Ishikawa (cell line): ENCODE measurements around the gene THYN1.

Experiments used
- CEBPB ChIP-seq: IDR thresholded peaks from 2 replicates; pipeline ENCODE4 v1.6.1; 2012
- CREB1 ChIP-seq: IDR thresholded peaks from 2 replicates; pipeline ENCODE4 v1.6.1; 2012; ENCODE audit warnings: low read depth
- EGR1 ChIP-seq: IDR thresholded peaks from 2 replicates; pipeline ENCODE4 v1.6.1; 2012
- EP300 ChIP-seq: IDR thresholded peaks from 2 replicates; pipeline ENCODE4 v1.6.1; 2012; ENCODE audit warnings: borderline replicate concordance
- FOXM1 ChIP-seq: IDR thresholded peaks from 2 replicates; pipeline ENCODE4 v1.6.1; 2012; ENCODE audit warnings: low read depth, borderline replicate concordance
- NFIC ChIP-seq: IDR thresholded peaks from 2 replicates; pipeline ENCODE4 v1.6.1; 2012
- RAD21 ChIP-seq: IDR thresholded peaks from 2 replicates; pipeline ENCODE4 v1.6.1; 2012; ENCODE audit warnings: low read depth
- TAF1 ChIP-seq: IDR thresholded peaks from 2 replicates; pipeline ENCODE4 v1.6.1; 2012; ENCODE audit warnings: low read depth, mild to moderate bottlenecking
- TCF12 ChIP-seq: IDR thresholded peaks from 2 replicates; pipeline ENCODE4 v1.6.1; 2012; ENCODE audit warnings: low read depth
- TEAD4 ChIP-seq: IDR thresholded peaks from 2 replicates; pipeline ENCODE4 v1.6.1; 2012
- YY1 ChIP-seq: IDR thresholded peaks from 2 replicates; pipeline ENCODE4 v1.6.1; 2012; ENCODE audit warnings: low read depth
- ZBTB7A ChIP-seq: IDR thresholded peaks from 2 replicates; pipeline ENCODE4 v1.6.1; 2012; ENCODE audit warnings: low read depth
- TF ChIP-seq, protein P1 (sequence below): IDR thresholded peaks from 2 replicates; pipeline ENCODE4 v1.6.1; 2012; ENCODE audit warnings: low read depth, mild to moderate bottlenecking
- TF ChIP-seq, protein P2 (sequence below): IDR thresholded peaks from 2 replicates; pipeline ENCODE4 v1.6.1; 2012
- TF ChIP-seq, protein P3 (sequence below): IDR thresholded peaks from 2 replicates; pipeline ENCODE4 v1.6.1; 2012

The THYN1 gene

DNA sequence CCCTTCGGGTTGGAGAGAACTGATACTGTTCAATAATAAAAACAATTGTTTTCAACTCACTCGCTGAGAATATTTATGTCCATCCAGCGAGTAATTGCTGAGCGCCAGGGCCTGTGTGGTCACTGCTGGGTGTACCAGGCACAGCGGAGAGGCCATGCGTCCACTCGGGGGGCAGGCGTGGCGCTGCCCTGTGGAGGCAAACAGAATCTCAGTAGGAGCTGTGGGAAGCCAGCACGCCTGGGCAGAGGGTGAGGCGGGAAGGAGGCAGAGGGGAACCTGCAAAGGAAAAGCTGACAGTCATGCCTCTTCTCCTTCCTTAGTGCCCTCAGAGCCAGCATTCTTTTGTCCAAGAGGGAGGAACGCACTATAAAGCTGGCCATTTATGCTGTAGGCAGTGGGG is 34.4 kb upstream of the THYN1 start:
- TF ChIP-seq, protein P1, sequence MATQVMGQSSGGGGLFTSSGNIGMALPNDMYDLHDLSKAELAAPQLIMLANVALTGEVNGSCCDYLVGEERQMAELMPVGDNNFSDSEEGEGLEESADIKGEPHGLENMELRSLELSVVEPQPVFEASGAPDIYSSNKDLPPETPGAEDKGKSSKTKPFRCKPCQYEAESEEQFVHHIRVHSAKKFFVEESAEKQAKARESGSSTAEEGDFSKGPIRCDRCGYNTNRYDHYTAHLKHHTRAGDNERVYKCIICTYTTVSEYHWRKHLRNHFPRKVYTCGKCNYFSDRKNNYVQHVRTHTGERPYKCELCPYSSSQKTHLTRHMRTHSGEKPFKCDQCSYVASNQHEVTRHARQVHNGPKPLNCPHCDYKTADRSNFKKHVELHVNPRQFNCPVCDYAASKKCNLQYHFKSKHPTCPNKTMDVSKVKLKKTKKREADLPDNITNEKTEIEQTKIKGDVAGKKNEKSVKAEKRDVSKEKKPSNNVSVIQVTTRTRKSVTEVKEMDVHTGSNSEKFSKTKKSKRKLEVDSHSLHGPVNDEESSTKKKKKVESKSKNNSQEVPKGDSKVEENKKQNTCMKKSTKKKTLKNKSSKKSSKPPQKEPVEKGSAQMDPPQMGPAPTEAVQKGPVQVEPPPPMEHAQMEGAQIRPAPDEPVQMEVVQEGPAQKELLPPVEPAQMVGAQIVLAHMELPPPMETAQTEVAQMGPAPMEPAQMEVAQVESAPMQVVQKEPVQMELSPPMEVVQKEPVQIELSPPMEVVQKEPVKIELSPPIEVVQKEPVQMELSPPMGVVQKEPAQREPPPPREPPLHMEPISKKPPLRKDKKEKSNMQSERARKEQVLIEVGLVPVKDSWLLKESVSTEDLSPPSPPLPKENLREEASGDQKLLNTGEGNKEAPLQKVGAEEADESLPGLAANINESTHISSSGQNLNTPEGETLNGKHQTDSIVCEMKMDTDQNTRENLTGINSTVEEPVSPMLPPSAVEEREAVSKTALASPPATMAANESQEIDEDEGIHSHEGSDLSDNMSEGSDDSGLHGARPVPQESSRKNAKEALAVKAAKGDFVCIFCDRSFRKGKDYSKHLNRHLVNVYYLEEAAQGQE, result no peak
- TF ChIP-seq FOXM1 (no peak), EGR1 (no peak), RAD21 (no peak), EP300 (no peak), CEBPB (no peak), CREB1 (no peak), TEAD4 (no peak), TCF12 (no peak), NFIC (no peak), ZBTB7A (no peak), TAF1 (no peak), YY1 (no peak)
- TF ChIP-seq, protein P2, sequence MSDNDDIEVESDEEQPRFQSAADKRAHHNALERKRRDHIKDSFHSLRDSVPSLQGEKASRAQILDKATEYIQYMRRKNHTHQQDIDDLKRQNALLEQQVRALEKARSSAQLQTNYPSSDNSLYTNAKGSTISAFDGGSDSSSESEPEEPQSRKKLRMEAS, result no peak
- TF ChIP-seq, protein P3, sequence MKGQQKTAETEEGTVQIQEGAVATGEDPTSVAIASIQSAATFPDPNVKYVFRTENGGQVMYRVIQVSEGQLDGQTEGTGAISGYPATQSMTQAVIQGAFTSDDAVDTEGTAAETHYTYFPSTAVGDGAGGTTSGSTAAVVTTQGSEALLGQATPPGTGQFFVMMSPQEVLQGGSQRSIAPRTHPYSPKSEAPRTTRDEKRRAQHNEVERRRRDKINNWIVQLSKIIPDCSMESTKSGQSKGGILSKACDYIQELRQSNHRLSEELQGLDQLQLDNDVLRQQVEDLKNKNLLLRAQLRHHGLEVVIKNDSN, result no peak

DNA sequence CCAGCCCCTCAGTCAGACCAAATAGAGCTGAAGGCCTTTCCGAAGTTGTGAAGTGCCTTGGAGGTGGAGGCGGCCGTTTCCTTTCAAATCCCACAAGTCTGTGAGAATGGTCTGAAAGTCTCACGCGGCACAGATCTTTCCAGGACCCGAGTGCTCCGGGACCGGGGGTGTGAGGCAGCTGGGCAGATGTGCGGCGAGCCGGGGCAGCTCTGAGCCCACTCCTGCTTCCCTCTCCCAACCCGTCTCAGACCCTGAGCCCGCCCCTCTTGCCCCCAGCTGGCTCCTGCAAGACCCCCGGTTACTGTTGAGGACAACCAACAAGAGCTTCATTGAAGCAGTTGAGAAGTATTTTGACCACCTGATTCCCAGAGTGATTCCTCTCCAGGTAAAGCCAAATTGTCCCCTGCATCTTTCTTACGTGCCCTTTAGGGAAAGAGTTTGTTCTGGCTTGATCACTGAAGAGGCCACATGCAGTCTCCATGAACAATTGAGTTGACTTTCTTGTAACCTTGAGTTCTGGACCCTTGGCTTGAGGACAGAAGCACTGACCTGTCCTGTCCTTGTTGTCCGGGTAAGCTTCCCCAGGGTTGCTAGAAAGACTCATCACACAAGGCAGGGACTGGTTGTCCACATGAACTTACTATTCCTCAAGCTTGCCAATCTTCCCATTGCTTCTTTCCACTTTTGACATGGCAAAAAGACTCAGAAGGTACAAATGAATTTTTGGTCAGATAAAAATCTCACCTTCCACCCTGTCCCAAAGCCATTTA is 30.5 kb upstream of the THYN1 start:
- no peak for TF ChIP-seq TCF12
- no peak for TF ChIP-seq ZBTB7A
- TF ChIP-seq, protein P3, result no peak
- TF ChIP-seq, protein P2, result no peak
- TF ChIP-seq EP300, result no peak
- TF ChIP-seq CREB1, result no peak
- no peak for TF ChIP-seq EGR1
- TF ChIP-seq, protein P1, result no peak
- no peak for TF ChIP-seq TAF1
- no peak for TF ChIP-seq CEBPB
- TF ChIP-seq NFIC, result no peak
- TF ChIP-seq FOXM1, result no peak
- TF ChIP-seq RAD21, result no peak
- no peak for TF ChIP-seq YY1
- TF ChIP-seq TEAD4, result no peak

DNA sequence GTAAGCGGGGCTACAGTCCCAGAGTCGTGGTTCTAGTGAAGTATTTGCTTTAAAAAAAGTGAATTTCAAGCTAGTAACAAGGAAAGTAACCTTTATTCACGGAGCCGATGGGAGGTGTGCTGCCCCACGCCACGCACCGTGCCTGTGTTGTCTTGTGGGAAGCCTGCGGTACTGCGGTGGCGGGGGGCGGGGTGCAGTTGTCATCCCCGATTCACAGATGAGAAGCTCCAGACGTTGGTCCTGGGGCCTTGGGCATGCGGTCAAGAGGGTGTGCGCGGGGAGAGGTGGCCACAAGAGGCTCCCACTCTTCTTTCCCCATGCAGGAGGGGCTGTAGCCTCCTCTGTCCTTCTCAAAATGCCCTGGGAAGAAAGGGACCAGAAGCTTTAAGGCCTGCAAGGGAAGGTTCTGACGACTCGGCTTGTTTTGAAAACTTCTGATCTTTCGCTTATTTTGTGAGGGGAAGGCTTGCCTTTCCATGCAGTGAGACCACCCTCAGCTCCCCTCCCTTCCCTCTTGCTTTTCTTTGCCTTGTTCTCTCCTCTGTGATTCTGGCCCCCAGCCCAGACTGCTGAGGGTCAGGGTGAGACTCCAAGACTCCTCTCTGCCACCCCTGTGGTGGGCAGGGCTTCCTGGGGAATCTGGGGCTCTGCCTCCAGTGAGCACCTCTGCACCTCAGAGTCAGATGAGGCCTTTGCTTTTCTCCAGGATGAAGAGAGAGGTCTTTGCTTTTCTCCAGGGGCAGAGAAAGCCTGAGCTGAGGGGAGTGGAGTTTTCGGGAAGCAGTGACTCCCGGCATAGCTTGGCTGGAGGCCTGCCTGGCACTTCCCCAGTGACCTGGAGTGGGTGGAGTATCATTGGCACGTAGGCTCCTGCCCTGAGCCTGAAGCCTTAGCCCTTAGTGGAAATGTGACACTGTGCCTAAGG is 29.2 kb upstream of the THYN1 start:
- no peak for TF ChIP-seq NFIC
- no peak for TF ChIP-seq TCF12
- no peak for TF ChIP-seq RAD21
- no peak for TF ChIP-seq TEAD4
- TF ChIP-seq EP300, result no peak
- TF ChIP-seq CEBPB, result no peak
- TF ChIP-seq CREB1, result no peak
- TF ChIP-seq, protein P3, result no peak
- TF ChIP-seq, protein P2, result no peak
- no peak for TF ChIP-seq EGR1
- no peak for TF ChIP-seq ZBTB7A

DNA sequence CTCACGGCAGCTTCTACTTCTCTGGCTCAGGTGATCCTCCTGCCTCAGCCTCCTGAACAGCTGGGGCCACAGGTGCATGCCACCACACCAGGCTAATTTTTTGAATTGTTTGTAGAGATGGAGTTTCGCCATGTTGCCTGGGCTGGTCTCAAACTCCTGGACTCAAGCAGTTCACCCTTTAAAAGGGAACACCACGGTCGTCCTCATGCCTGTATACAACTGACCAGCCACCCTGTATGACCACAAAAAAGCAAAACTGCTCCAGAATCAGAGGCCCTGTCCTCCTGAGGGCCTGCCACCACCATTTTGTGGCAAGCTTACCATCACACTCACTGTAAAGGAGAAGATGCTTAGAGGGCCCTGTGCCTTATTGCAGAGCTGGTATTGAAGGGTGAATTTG is 25.2 kb upstream of the THYN1 start:
- no peak for TF ChIP-seq EGR1
- no peak for TF ChIP-seq TCF12
- TF ChIP-seq RAD21, result no peak
- TF ChIP-seq EP300, result no peak
- TF ChIP-seq TAF1, result no peak
- no peak for TF ChIP-seq ZBTB7A
- TF ChIP-seq, protein P2, result no peak
- no peak for TF ChIP-seq TEAD4
- TF ChIP-seq CEBPB, result no peak
- TF ChIP-seq, protein P3, result no peak
- no peak for TF ChIP-seq FOXM1
